Brain microvascular endothelial cell (primary cell): ENCODE measurements around the gene RPL7A.
"Not testable (repeated sequence)": the region's sequence is repeated elsewhere in the genome, so short reads cannot be mapped to it uniquely, and the experiment has no call there.

ENCODE experiments used
- DNase-seq: peaks from one replicate; pipeline ENCODE4 v3.0.0-alpha.2; 2020
- H3K27ac ChIP-seq: fragments of 250-450 bp; sonication (Bioruptor Pico); 2 replicates; pipeline ENCODE4 v1.5.1; 2020; ENCODE audit warnings: mild to moderate bottlenecking, moderate library complexity
- H3K27me3 ChIP-seq: fragments of 250-450 bp; sonication (Bioruptor Pico); replicated peaks from 2 replicates; pipeline ENCODE4 v1.5.1; 2020; ENCODE audit warnings: mild to moderate bottlenecking
- H3K36me3 ChIP-seq: fragments of 250-450 bp; sonication (Bioruptor Pico); replicated peaks from 2 replicates; pipeline ENCODE4 v1.5.1; 2020; ENCODE audit warnings: mild to moderate bottlenecking
- H3K4me3 ChIP-seq: 2 replicates; pipeline ENCODE4 v1.5.1; 2011; ENCODE audit warnings: low read depth, mild to moderate bottlenecking, control low read depth, low read length, moderate library complexity
- in situ Hi-C: cut with HindIII; loops from 2 replicates; pipeline ENCODE4 v1.10.0; 2017; ENCODE audit warnings: low sequenced_read_pairs, low pct_ligation_motif_present
- TF ChIP-seq, protein P1 (sequence below): IDR thresholded peaks from 2 replicates; pipeline ENCODE4 v1.5.1; 2011; ENCODE audit warnings: low read depth, mild to moderate bottlenecking, moderate library complexity, low read length, control low read depth, inconsistent platforms; ENCODE audit errors: missing control alignments

RPL7A gene

DNA sequence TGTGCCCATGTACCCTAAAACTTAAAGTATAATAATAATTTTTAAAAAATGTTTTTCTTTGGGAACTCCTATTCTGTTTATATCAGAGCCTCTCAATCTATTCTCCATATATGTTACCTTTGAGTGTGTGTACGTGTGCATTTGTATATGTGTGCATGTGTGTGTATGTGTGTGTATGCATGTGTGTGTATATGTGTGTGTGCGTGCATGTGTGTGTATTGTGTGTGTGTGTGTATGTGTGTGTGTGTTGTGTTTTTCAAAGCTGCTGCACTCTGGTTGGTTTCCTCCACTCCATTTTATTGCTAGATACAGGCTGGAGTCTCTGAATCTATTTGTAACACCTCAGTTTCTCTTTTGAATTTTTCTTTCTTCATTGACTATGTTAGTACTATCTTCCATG, 32.0 kb upstream of the RPL7A start:
- Histone ChIP-seq H3K36me3 (no peaks in the 10 kb centered on the region), H3K27me3 (no peaks in the 10 kb centered on the region), H3K4me3 (no peak overlapping the region), H3K27ac (no peak overlapping the region)
- in situ Hi-C loops: no loop called here
- TF ChIP-seq, protein P1, sequence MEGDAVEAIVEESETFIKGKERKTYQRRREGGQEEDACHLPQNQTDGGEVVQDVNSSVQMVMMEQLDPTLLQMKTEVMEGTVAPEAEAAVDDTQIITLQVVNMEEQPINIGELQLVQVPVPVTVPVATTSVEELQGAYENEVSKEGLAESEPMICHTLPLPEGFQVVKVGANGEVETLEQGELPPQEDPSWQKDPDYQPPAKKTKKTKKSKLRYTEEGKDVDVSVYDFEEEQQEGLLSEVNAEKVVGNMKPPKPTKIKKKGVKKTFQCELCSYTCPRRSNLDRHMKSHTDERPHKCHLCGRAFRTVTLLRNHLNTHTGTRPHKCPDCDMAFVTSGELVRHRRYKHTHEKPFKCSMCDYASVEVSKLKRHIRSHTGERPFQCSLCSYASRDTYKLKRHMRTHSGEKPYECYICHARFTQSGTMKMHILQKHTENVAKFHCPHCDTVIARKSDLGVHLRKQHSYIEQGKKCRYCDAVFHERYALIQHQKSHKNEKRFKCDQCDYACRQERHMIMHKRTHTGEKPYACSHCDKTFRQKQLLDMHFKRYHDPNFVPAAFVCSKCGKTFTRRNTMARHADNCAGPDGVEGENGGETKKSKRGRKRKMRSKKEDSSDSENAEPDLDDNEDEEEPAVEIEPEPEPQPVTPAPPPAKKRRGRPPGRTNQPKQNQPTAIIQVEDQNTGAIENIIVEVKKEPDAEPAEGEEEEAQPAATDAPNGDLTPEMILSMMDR: no peak
- no peak for DNase-seq

DNA sequence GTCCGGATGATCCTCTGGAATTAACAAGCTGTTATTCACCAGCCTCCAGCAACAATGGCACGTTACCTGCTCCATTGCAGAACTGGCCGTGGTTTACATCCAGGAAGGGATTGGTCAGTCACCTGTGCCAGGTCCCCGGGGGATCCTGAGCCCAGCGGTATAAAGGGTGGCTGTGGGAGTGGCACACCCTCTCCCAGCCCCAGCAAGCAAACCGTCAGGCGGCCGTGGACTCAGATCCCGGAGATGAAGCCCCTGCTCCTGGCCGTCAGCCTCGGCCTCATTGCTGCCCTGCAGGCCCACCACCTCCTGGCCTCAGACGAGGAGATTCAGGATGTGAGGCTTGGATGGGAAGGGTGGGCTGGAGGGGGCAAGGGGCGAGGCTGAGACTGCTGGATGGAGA, 30.5 kb upstream of the RPL7A start:
- H3K27me3 ChIP-seq, H3K36me3 ChIP-seq, in situ Hi-C loops, H3K27ac ChIP-seq, DNase-seq, H3K4me3 ChIP-seq: not testable (repeated sequence)

DNA sequence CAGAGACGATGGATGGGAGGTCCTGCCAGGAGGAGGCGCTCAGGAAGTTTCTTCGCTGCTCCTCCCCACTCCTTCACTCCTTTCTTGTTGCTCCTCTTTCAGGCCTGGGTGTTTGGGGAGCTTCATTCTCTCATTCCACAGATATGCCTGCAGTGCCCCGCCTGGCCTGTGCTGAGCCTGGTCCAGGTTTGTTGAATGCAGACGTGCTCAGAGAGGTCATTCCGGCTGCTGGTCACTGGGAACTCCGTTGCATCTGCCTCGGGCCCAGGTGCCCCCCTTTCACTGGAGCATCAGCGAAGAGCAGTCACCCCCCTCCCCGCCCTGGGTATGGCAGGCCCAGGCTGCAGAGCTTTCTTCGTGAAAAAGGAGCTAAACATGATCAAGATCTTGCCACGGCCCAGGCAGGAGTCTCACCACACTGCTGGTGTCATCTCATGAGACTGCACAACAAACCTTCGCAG, 27.6 kb upstream of the RPL7A start:
- TF ChIP-seq, protein P1: no peak
- Histone ChIP-seq H3K36me3 (no peaks in the 10 kb centered on the region), H3K27me3 (no peaks in the 10 kb centered on the region), H3K4me3 (no peak overlapping the region), H3K27ac (no peak overlapping the region)
- in situ Hi-C loops: no loop called here
- no peak for DNase-seq

DNA sequence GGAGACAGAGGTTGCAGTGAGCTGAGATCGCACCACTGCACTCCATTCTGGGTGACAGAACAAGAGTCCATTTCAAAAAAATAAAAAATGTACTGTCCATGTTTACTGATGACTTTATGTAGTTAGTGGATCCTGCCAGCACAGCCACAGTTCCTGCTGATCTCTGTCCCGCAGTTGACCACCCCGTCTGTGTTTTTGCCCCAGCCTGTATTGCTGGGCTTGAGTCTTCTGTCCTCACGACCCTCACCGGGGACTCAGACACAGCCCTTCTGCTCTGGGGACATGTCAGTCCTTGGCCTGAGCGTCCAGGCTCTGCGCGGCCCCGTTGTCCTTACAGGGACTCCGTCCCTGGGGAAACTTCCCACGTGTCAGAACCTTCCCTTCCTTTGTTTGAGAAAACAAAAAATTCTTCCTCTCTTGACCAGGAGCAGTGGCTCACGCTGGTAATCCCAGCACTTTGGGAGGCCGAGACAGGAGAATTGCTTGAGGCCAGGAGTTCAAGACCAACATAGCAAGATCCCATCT, 26.5 kb upstream of the RPL7A start:
- TF ChIP-seq, protein P1: no peak
- H3K27me3 ChIP-seq: no peaks in the 10 kb centered on the region
- in situ Hi-C loops: no loop called here
- DNase-seq: no peak
- H3K36me3 ChIP-seq: no peaks in the 10 kb centered on the region
- H3K4me3 ChIP-seq: no peak overlapping the region
- no peak overlapping the region for H3K27ac ChIP-seq

DNA sequence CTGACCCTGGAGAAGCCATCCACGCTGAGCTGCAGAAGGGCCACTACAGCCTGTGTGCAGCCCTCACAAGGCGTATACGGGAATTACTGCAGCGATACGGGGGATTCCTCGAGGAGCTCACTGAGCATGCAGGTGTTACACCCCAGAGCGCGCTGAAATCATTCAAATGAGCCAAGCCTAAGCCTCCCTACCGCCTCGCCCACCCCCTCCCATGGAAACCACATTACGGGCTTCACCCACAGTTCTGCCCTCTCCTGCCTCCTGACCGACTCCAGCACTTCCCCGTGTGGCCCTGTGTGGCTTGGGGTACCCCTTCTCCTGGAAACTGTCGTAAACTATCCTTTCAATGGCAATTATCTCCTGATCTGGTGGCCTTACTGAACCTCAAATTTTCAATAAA, 25.3 kb upstream of the RPL7A start:
- H3K27ac ChIP-seq: no peak overlapping the region
- no peak overlapping the region for H3K4me3 ChIP-seq
- TF ChIP-seq, protein P1: no peak
- no peak for DNase-seq
- no peaks in the 10 kb centered on the region for H3K27me3 ChIP-seq
- in situ Hi-C loops: no loop called here
- H3K36me3 ChIP-seq: no peaks in the 10 kb centered on the region

DNA sequence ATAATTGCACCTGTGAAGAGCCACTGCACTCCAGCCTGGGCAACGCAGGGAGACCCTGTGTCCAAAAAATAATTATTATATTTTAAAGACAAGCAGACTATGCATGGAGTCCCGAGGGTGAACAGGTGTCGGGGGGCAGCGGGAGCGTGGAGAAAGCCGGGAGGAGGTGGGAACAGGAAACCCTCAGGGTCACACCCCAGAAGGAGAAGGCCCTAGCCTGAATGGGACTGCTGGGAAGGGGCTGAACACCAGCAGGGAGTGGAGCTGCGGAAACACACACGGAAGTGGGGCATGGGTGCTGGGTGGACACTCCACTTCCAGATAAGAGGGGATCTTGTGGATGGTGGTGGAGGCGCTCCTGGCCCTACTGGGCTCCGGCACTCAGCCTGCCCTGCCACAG, 24.8 kb upstream of the RPL7A start:
- DNase-seq: no peak
- in situ Hi-C loops: no loop called here
- TF ChIP-seq, protein P1: no peak
- no peak overlapping the region for H3K27ac ChIP-seq
- H3K36me3 ChIP-seq: no peaks in the 10 kb centered on the region
- no peaks in the 10 kb centered on the region for H3K27me3 ChIP-seq
- H3K4me3 ChIP-seq: no peak overlapping the region
